RWPE2 (cell line): Measurements from ENCODE around the gene RPS3A.
"Not testable (repeated sequence)": the region's sequence is repeated elsewhere in the genome, so short reads cannot be mapped to it uniquely, and the experiment has no call there.

ENCODE experiments used
- ATAC-seq: fragments of 200-7000 bp; cut with Tn5 transposase; 3 replicates; pipeline ENCODE4 v1.9.1; 2021; ENCODE audit warnings: low read depth
- DNase-seq: peaks from one replicate; pipeline ENCODE4 v3.0.0-alpha.2; 2020; ENCODE audit warnings: low spot score
- H3K27ac ChIP-seq: fragments of 450-650 bp; 2 replicates; pipeline ENCODE4 v1.5.1; 2017; ENCODE audit warnings: mild to moderate bottlenecking; ENCODE audit not compliant: poor library complexity, severe bottlenecking
- H3K27me3 ChIP-seq: fragments of 250-450 bp; sonication (Bioruptor Pico); 2 replicates; pipeline ENCODE4 v1.5.1; 2021; ENCODE audit warnings: mild to moderate bottlenecking, moderate library complexity; ENCODE audit not compliant: insufficient read depth, poor library complexity, severe bottlenecking
- H3K36me3 ChIP-seq: fragments of 250-450 bp; sonication (Bioruptor Pico); 2 replicates; pipeline ENCODE4 v1.5.1; 2020; ENCODE audit warnings: low read depth, mild to moderate bottlenecking, moderate library complexity
- H3K4me1 ChIP-seq: fragments of 250-450 bp; sonication (Bioruptor Pico); 2 replicates; pipeline ENCODE4 v1.5.1; 2021; ENCODE audit warnings: mild to moderate bottlenecking, moderate library complexity; ENCODE audit not compliant: insufficient read depth, poor library complexity, severe bottlenecking
- H3K4me3 ChIP-seq: fragments of 250-450 bp; sonication (Bioruptor Pico); 2 replicates; pipeline ENCODE4 v1.5.1; 2021; ENCODE audit warnings: mild to moderate bottlenecking, moderate library complexity; ENCODE audit not compliant: severe bottlenecking
- H3K9me3 ChIP-seq: fragments of 250-450 bp; sonication (Bioruptor Pico); 2 replicates; pipeline ENCODE4 v1.5.1; 2021; ENCODE audit warnings: mild to moderate bottlenecking, moderate library complexity; ENCODE audit not compliant: severe bottlenecking
- TF ChIP-seq, protein P1 (sequence below): fragments of 450-650 bp; IDR thresholded peaks from one replicate; pipeline ENCODE4 v1.5.1; 2017; ENCODE audit warnings: mild to moderate bottlenecking, moderate library complexity; ENCODE audit not compliant: poor library complexity, severe bottlenecking

The RPS3A gene

GRCh38 chr4:151074416-151074916 is 25.0 kb upstream of the RPS3A start:
- Histone ChIP-seq H3K9me3 (no peaks in the 10 kb centered on the region), H3K36me3 (no peaks in the 10 kb centered on the region), H3K27me3 (no peaks in the 10 kb centered on the region), H3K4me3 (no peak overlapping the region), H3K4me1 (peaks cover 3% of the 10 kb centered on the region), H3K27ac (no peak overlapping the region)
- DNase-seq (no peak), ATAC-seq (no peak)
- TF ChIP-seq, protein P1, sequence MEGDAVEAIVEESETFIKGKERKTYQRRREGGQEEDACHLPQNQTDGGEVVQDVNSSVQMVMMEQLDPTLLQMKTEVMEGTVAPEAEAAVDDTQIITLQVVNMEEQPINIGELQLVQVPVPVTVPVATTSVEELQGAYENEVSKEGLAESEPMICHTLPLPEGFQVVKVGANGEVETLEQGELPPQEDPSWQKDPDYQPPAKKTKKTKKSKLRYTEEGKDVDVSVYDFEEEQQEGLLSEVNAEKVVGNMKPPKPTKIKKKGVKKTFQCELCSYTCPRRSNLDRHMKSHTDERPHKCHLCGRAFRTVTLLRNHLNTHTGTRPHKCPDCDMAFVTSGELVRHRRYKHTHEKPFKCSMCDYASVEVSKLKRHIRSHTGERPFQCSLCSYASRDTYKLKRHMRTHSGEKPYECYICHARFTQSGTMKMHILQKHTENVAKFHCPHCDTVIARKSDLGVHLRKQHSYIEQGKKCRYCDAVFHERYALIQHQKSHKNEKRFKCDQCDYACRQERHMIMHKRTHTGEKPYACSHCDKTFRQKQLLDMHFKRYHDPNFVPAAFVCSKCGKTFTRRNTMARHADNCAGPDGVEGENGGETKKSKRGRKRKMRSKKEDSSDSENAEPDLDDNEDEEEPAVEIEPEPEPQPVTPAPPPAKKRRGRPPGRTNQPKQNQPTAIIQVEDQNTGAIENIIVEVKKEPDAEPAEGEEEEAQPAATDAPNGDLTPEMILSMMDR: no peak

GRCh38 chr4:151077978-151078377 is 21.4 kb upstream of the RPS3A start:
- H3K27ac ChIP-seq, H3K4me3 ChIP-seq, H3K36me3 ChIP-seq, H3K27me3 ChIP-seq, H3K9me3 ChIP-seq, DNase-seq, H3K4me1 ChIP-seq: not testable (repeated sequence)
- peak; percentile 53; the same call in 2 of the 3 replicates for ATAC-seq

DNA sequence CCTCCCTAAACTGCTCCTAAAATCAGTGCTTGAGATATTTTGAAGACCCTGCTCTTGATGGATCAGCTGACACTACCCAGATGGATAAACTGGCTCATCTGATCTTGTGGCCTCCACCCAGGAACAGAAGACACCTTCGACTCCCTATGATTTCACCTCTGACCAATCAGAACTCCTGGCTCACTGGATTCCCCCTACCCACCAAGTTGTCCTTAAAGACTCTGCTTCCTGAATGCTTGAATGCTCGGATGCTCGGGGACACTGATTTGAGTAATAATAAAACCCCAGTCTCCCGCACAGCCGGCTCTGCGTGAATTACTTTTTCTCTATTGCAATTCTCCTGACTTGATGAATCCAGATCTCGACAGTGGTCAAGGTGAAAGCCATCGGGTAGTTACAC is 12.0 kb upstream of the RPS3A start:
- DNase-seq (no peak), ATAC-seq (no peak)
- H3K27ac ChIP-seq: no peak overlapping the region
- H3K36me3 ChIP-seq: no peaks in the 10 kb centered on the region
- H3K9me3 ChIP-seq: no peaks in the 10 kb centered on the region
- H3K4me3 ChIP-seq: no peak overlapping the region
- H3K27me3 ChIP-seq: no peaks in the 10 kb centered on the region
- TF ChIP-seq, protein P1: no peak
- peaks cover 3% of the 10 kb centered on the region for H3K4me1 ChIP-seq

DNA sequence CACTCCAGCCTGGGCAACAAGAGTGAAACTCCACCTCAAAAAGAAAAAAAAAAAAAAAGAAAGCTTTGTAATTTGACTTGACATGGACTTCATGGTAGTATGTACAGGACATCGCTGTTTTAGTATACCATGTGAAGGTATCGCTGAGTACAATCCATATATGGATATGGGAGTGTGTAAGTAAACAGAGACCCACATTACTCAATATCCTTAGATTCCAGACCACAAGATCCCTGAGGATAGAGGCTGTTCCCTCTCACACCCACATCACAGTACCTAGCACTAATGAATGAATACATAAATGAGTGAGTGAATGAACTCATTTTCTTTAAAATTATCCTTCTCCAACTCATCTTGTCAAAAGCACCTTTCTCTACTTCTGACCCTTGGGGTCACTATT is 8.4 kb upstream of the RPS3A start:
- TF ChIP-seq, protein P1: no peak
- H3K27ac ChIP-seq: no peak overlapping the region
- no peaks in the 10 kb centered on the region for H3K27me3 ChIP-seq
- DNase-seq (no peak), ATAC-seq (peak; percentile 85)
- H3K4me3 ChIP-seq: no peak overlapping the region
- H3K4me1 ChIP-seq: peaks cover 3% of the 10 kb centered on the region
- H3K36me3 ChIP-seq: no peaks in the 10 kb centered on the region
- H3K9me3 ChIP-seq: no peaks in the 10 kb centered on the region

DNA sequence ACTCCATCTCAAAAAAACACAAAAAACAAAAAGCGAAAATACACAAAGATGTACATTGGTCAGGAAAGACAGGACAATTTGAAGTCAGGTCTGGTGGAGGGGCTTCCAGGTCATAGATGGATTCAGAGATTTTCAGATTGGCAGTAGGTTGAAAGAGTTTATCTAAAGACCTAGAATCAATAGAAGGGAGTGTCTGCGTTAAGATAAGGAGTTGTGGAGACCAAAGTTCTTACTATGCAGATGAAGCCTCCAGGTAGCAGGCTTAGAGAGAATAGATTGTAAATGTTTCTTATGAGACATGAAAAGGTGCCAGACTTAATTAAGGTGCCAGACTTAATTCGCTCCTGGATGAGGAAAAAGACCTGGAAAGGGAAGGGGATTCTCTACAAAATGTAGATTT is 6.9 kb upstream of the RPS3A start:
- TF ChIP-seq, protein P1: no peak
- no peaks in the 10 kb centered on the region for H3K27me3 ChIP-seq
- H3K4me3 ChIP-seq: no peak overlapping the region
- DNase-seq: no peak
- no peak overlapping the region for H3K27ac ChIP-seq
- no peak for ATAC-seq
- peaks cover 3% of the 10 kb centered on the region for H3K4me1 ChIP-seq
- no peaks in the 10 kb centered on the region for H3K9me3 ChIP-seq
- no peaks in the 10 kb centered on the region for H3K36me3 ChIP-seq
